Measurements from ENCODE around the gene STIP1.

DNA sequence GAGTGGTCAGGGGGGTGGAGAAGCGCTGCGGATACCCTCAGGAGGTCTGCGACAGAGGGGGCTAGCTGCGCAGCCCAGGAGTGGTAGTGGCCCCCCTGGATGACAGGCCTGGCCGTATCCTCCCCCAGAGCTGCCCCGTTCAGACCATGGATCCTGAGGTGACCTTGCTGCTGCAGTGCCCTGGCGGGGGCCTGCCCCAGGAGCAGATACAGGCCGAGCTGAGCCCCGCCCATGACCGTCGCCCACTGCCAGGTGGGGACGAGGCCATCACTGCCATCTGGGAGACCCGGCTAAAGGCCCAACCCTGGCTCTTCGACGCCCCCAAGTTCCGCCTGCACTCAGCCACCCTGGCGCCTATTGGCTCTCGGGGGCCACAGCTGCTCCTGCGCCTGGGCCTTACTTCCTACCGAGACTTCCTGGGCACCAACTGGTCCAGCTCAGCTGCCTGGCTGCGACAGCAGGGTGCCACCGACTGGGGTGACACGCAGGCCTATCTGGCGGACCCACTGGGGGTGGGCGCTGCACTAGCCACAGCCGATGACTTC lies 40.6 kb downstream of the STIP1 start:
- TF ChIP-seq, protein P1, sequence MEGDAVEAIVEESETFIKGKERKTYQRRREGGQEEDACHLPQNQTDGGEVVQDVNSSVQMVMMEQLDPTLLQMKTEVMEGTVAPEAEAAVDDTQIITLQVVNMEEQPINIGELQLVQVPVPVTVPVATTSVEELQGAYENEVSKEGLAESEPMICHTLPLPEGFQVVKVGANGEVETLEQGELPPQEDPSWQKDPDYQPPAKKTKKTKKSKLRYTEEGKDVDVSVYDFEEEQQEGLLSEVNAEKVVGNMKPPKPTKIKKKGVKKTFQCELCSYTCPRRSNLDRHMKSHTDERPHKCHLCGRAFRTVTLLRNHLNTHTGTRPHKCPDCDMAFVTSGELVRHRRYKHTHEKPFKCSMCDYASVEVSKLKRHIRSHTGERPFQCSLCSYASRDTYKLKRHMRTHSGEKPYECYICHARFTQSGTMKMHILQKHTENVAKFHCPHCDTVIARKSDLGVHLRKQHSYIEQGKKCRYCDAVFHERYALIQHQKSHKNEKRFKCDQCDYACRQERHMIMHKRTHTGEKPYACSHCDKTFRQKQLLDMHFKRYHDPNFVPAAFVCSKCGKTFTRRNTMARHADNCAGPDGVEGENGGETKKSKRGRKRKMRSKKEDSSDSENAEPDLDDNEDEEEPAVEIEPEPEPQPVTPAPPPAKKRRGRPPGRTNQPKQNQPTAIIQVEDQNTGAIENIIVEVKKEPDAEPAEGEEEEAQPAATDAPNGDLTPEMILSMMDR (IDR thresholded peaks at IDR 0.05; ENCODE audit: low read length) = no peak
- TF ChIP-seq EZH2 (IDR thresholded peaks at IDR 0.05; ENCODE audit: borderline replicate concordance, low read length) = no peak

Measured in OCI-LY1 (cell line).